B cell (primary cell): ENCODE data around the gene CRY1.
"Not testable (repeated sequence)": the region's sequence is repeated elsewhere in the genome, so short reads cannot be mapped to it uniquely, and the experiment has no call there.

Source experiments
- CTCF ChIP-seq: fragments of 200-600 bp; IDR thresholded peaks from one replicate; pipeline ENCODE4 v1.8.0; 2022; ENCODE audit warnings: antibody characterized with exemption, mild to moderate bottlenecking
- EZH2 ChIP-seq: IDR thresholded peaks from 2 replicates; pipeline ENCODE4 v1.6.1; 2012; ENCODE audit warnings: borderline replicate concordance, low read depth, mild to moderate bottlenecking, moderate library complexity, low read length; ENCODE audit not compliant: insufficient read depth, poor library complexity, severe bottlenecking

GRCh38 chr12:107026356-107026755 is 67.0 kb downstream of the CRY1 start:
- not testable (repeated sequence) for TF ChIP-seq CTCF, EZH2
